Choroid plexus epithelial cell (primary cell): ENCODE results near the gene ARID1A.

Experiments used
- DNase-seq: peaks from one replicate; pipeline ENCODE4 v3.0.0-alpha.2; 2010; ENCODE audit warnings: low read depth
- H3K4me3 ChIP-seq: 2 replicates; pipeline ENCODE4 v1.5.1; 2011; ENCODE audit warnings: low read depth, mild to moderate bottlenecking, control low read depth, low read length, moderate library complexity
- CTCF ChIP-seq: conservative IDR thresholded peaks from 2 replicates; pipeline ENCODE4 v1.5.1; 2011; ENCODE audit warnings: low read depth, mild to moderate bottlenecking, control low read depth, inconsistent platforms, low read length, moderate library complexity

ARID1A gene

GRCh38 chr1:26734501-26735058 lies 38.8 kb downstream of the ARID1A start:
- no peak for TF ChIP-seq CTCF
- DNase-seq = peak; percentile 48
- H3K4me3 ChIP-seq = no peak overlapping the region

- H3K4me3 ChIP-seq = no peak overlapping the region
- TF ChIP-seq CTCF = no peak
- no peak for DNase-seq
Observed at GRCh38 chr1:26739329-26739914, 43.6 kb downstream of the ARID1A start.

DNA sequence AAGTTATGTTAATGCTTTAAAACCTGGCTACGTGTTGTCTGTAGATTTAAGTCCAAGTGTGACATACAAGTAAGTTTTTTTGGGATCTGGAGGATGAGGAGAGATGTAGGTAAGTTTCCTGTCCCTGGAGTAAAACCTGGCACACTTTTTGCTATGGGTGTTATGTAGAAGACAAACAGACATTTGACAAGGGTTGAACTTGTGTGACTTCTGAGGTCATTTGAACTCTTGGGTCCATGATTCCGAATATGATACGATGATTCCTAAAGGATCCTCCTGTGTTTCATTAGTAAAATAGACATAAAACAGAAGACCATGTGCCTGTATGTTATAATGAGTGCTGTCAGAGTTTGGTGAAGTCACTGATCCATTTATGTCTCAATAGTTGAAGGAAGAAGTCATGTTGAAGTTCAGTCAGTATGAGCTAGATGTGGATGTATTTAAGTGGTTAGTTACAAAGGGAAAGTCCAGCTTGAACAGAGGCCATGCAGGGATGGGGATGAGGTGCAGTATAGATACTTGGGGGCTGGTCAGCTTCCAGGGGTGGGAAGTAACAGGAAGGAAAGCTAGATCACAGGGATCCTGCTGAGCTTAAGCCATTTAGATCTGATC lies 44.3 kb downstream of the ARID1A start:
- TF ChIP-seq CTCF = no peak
- no peak overlapping the region for H3K4me3 ChIP-seq
- no peak for DNase-seq

DNA sequence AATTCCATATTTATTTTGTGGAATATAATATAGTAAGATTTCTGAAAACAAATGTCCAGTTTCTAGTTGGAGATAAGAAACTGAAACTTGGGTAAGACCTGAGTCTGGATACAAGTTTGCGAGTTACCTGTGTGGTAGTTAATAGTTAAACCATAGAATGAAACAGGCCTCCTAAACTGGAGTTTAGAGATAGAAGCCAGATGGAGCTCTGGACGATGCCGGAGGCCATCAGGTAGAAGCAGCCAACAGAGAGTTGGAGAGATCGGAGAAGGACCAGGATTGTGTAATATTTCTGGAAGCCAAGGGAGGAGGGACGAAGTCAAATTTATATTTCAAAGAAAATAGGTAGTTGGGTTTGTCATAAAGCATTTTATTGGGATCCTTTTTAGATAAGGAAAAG lies 45.1 kb downstream of the ARID1A start:
- TF ChIP-seq CTCF = no peak
- DNase-seq = no peak
- H3K4me3 ChIP-seq = no peak overlapping the region

DNA sequence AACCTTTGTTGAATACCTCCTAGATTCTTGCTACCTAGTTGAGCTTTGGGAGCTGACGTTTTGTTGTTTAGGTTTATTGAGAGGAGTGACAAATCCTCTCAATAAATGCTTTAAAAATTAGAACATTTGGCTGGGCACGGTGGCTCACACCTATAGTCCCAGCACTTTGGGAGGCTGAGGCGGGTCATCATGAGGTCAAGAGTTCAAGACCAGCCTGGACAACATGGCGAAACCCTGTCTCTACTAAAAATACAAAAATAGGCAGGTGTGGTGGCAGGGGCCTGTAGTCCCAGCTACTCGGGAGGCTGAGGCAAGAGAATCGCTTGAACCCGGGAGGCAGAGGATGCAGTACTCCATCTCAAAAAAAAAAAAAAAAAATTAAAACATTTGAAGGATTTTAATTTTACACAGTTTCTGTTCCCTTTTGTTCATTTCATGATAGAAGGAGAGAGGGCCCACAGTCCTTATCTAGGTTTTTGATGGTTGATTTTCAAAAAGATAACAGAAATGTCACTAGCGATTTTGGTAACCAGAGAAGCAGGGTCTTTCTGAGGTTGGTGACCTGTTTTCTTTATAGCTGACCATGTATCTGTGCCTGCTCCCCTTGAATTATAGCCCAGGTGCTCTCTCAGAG lies 47.7 kb downstream of the ARID1A start:
- no peak for TF ChIP-seq CTCF
- H3K4me3 ChIP-seq = no peak overlapping the region

DNA sequence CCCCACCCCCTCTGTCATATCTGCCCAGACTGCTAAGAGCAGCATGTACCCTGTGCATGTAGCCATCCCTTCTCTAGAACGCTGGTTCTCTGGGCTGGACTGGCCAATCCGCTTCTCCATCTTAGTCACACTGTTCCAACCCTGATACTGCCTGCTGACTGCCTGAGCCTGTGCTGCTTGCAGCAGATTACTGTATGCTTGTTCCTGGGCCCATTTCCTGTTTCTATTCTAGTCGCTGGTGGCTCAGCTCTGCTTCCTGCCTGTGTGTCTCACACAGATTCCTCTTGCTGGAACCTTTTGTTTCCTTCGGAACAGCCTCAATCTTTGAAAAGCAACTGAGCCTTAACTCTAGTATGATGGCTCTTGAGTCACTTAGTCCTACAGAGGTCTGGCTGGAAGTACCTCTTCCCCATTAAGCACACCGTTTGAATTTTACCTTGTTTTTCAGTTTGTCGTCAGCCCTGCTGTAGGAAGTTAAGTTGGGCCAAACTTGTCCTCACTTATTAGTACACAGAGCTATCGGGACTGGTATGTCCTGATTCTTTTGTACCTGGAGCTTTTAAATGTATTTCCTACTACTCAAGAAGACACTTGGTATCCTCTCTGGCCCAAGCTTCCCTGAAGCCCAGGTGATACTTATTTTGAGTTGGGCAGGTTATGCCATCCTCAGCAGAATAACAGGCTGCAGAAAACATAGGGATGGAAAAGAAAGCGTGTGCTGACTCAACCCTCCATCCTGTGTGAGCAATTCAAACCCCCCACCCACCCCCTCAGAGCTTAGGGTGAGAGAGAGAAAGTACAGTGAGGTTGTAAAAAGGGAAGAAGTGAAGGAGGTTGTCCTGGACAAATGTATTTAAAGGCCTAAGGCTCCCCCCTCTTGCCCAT lies 48.5 kb downstream of the ARID1A start:
- DNase-seq = peak; percentile 92
- TF ChIP-seq CTCF = no peak
- no peak overlapping the region for H3K4me3 ChIP-seq

More for the DNA sequence above, 47.7 kb downstream of the ARID1A start:
- no peak for DNase-seq
